CMK (cell line): ENCODE measurements around the gene CD226.
"Not testable (repeated sequence)": the region's sequence is repeated elsewhere in the genome, so short reads cannot be mapped to it uniquely, and the experiment has no call there.

Experiments
- DNase-seq: peaks from one replicate; pipeline ENCODE4 v3.0.0-alpha.2; 2010; ENCODE audit warnings: low read depth

CD226 gene

GRCh38 chr18:69947361-69948133, at the start of gene CD226:
CD226 (minus strand) TSS chr18:69947873; CDS start chr18:69947406, 467 bp downstream.
- DNase-seq: no peak

GRCh38 chr18:69996951-69997798, 49.5 kb upstream of the CD226 start:
- DNase-seq: no peak

- no peak for DNase-seq
Observed at GRCh38 chr18:69996417-69996816, 48.7 kb upstream of the CD226 start.

GRCh38 chr18:69995774-69996173, 48.1 kb upstream of the CD226 start:
- no peak for DNase-seq

- no peak for DNase-seq
Observed at GRCh38 chr18:69992776-69993175, 45.1 kb upstream of the CD226 start.

GRCh38 chr18:69987870-69988269, 40.2 kb upstream of the CD226 start:
- no peak for DNase-seq

GRCh38 chr18:69985239-69985638, 37.6 kb upstream of the CD226 start:
- no peak for DNase-seq

GRCh38 chr18:69982417-69982816, 34.7 kb upstream of the CD226 start:
- DNase-seq: no peak

- DNase-seq: no peak
Observed at GRCh38 chr18:69981948-69982347, 34.3 kb upstream of the CD226 start.

- DNase-seq: no peak
Observed at GRCh38 chr18:69980982-69981804, 33.5 kb upstream of the CD226 start.

GRCh38 chr18:69980509-69980908, 32.8 kb upstream of the CD226 start:
- peak; percentile 41 for DNase-seq

GRCh38 chr18:69978732-69979715, 31.4 kb upstream of the CD226 start:
- DNase-seq: no peak

GRCh38 chr18:69975294-69975693, 27.6 kb upstream of the CD226 start:
- DNase-seq: not testable (repeated sequence)

GRCh38 chr18:69974365-69974764, 26.7 kb upstream of the CD226 start:
- no peak for DNase-seq

- no peak for DNase-seq
Observed at GRCh38 chr18:69969491-69969890, 21.8 kb upstream of the CD226 start.

GRCh38 chr18:69968039-69968438, 20.4 kb upstream of the CD226 start:
- no peak for DNase-seq

- no peak for DNase-seq
Observed at GRCh38 chr18:69963196-69963595, 15.5 kb upstream of the CD226 start.

- peak; percentile 83 for DNase-seq
Observed at GRCh38 chr18:69961718-69962117, 14.0 kb upstream of the CD226 start.

GRCh38 chr18:69958422-69958821, 10.7 kb upstream of the CD226 start:
- no peak for DNase-seq

GRCh38 chr18:69957747-69958146, 10.1 kb upstream of the CD226 start:
- DNase-seq: no peak
